GM19351 (cell line): ENCODE measurements around the gene DPF3.

ENCODE experiments used
- ATAC-seq: cut with Tn5 transposase; IDR thresholded peaks from one replicate; pipeline ENCODE4 v1.9.1; 2021; ENCODE audit warnings: mild to moderate bottlenecking, moderate library complexity; ENCODE audit not compliant: unreplicated experiment

The DPF3 gene

GRCh38 chr14:72652179-72652578, 241.7 kb downstream of the DPF3 start:
- ATAC-seq, result no peak

- no peak for ATAC-seq
Measured at GRCh38 chr14:72651714-72652113, 242.2 kb downstream of the DPF3 start.

GRCh38 chr14:72651081-72651480, 242.8 kb downstream of the DPF3 start:
- ATAC-seq, result no peak

DNA sequence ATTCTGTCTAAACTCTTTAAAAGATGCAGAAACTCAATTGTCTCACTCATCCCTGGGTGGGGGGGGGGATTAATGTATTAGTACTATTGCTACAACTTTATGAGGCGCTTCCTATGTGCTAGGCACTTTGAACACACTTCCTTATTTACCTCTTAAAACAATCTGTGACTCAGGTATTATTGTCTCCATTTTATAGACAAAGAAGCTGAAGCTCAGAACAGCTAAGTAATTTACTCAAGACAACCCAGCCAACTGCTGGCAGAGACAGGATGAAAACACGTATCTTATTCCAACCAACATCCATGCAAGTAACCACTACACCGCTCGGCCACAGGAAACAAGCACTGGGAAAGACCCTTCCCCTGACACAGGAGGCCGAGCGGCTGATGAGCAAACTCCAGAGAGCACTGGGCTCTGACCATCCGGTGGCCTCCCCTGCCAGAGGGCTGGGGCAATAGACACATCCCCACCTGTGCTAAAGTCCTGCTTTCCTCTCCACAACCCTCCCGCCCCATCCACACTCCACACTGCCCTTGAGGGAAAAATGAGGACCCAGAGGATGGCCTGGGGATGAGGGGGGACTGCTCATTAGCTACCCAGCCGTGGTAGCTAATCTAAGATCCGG, 244.2 kb downstream of the DPF3 start:
- no peak for ATAC-seq

GRCh38 chr14:72647782-72648181, 246.1 kb downstream of the DPF3 start:
- no peak for ATAC-seq

- ATAC-seq, result no peak
Measured at GRCh38 chr14:72646861-72647528, 246.9 kb downstream of the DPF3 start.

- ATAC-seq, result no peak
Measured at GRCh38 chr14:72645706-72646105, 248.2 kb downstream of the DPF3 start.

DNA sequence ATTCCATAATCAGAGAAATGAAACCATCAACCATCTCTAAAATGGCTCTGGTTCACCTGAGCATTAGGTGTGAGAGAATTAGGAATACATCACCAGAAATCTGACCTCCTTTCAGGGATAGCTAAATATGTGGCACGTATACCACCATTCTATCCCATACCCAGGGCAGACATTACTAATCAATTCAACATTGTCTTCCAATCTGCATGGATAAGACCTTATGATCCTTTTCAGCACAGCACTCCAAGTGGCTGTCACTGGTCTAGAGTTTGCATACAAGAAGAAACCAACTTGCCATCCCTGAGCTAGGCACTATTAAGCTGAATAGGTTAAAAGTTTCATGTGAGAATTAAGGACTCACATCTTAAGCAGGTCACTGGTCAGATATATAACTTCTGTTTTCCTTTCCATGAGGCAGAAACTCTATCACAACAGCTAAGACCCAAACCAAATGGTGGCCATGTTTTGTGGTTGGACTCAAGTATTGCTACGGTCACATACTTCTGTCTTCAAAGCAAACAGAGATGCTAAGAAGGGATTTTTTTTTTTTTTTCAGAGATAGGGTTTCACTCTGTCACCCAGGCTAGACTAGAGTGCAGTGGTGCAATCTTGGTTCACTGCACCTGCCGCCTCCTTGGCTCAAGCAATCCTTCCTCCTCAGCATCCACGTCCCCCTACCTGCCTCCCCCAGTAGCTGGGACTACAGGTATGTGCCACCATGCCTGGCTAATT, 249.0 kb downstream of the DPF3 start:
- ATAC-seq, result no peak

GRCh38 chr14:72644038-72644437, 249.9 kb downstream of the DPF3 start:
- ATAC-seq, result no peak

DNA sequence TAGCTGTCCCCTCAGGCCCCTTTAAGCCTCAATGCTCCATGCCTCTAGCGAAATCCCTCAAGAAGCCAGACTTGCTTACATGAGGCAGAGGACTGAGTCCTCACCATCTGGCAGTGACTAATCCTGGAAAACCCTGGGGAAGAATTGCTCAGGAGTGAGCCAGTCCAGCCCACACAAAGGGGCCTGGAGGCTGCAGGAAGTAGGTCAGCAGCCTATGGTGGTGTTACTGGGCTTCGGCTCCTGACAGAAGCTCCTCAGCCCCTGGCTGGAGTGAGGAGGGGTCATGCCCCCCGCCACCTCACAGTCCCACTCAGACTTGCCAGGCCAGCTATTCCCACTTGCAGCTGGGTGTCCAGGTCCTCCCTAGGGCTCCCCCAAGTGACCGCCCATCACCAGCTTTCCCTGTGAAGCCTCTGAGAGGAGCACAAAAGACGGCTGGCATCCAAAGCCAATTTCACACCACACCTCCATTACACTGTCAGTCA, 250.5 kb downstream of the DPF3 start:
- ATAC-seq, result no peak

DNA sequence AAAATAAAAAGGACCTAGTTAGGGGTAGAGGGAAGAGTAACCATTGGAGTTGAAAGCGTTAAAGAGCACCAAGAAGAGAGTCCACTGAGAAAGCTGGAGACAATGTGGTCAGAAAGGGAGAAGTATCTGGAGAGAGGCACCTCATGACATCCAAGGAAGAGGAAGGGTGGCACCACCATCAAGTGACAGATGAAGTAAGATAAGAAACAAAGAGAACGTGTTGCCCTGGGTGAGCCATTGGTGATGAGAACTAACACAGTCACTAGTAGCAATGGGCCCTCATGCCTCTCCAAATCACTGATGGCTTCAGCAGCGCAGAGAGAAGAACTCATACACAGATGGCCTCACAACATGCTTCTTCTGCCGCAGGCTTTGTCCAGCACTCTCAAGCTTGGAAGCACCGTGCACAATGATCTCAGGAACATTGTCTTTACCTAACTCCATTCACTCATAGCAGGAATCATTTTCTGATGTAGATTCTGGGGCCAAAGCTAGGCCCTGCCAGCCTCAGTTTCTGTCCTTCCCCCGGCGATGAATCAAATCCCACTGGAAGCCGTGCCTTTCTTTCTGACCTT, 252.9 kb downstream of the DPF3 start:
- no peak for ATAC-seq

- no peak for ATAC-seq
Measured at GRCh38 chr14:72638021-72638420, 255.9 kb downstream of the DPF3 start.

GRCh38 chr14:72636871-72637270, 257.0 kb downstream of the DPF3 start:
- ATAC-seq, result no peak

- ATAC-seq, result no peak
Measured at GRCh38 chr14:72636094-72636493, 257.8 kb downstream of the DPF3 start.

- no peak for ATAC-seq
Measured at GRCh38 chr14:72634691-72635616, 258.9 kb downstream of the DPF3 start.

DNA sequence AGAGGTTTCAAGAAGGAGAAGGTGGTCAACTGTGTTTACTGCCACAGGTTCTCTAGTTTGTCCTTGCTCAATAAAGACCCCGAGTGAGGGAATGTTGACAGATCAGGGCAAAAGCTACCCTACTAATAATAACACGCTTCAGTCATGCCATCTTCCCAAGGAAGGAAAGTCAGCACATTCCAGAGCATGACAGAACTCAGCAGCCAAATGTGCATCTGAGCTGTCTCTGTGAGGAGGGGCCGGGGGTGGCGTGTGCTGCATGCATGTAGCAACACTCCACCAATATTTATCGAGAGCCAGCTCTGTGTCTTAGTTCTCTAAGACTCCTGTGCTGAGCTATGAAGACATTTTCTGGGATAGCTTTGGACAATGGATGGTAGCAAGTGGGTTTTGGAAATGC, 260.4 kb downstream of the DPF3 start:
- no peak for ATAC-seq

- no peak for ATAC-seq
Measured at GRCh38 chr14:72632727-72633126, 261.2 kb downstream of the DPF3 start.

DNA sequence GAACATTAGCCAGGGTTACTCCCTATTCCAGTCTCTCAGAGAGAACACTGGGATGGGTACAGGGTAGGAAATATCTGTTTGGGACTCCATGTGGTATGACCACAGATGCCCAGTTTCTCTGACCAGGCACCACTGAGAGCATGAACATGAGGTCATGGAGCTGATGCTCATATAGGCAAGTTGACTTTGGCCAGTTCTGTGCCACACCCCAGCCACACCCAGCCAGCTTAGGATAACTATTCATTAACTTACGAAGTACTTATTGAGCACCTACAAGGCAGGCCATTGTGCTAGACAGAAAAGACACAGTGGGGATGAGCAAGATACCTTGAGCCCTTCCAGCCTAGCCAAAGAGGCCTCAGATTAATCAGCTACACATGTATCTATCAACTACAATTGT, 262.5 kb downstream of the DPF3 start:
- ATAC-seq, result no peak

DNA sequence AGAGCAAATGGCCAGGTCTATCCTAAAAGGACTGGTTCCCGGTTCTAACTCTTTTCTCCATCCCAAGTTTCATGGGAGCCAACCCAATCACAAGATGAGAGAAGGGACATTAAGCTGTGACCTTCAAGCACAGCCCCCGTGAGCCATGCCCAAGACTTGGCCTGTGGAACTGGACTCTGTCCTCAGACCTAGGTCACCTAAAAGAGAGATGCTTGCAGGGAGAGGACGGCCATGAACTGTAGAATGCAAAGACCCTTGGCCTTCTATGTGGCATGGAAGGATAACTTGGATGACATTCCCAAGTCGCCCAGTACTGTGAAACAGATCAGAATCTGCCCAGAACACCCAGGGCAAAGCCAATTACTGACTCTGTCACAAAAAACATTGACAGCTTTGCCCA, 263.5 kb downstream of the DPF3 start:
- no peak for ATAC-seq

- no peak for ATAC-seq
Measured at GRCh38 chr14:72629534-72629933, 264.4 kb downstream of the DPF3 start.

GRCh38 chr14:72625689-72626088, 268.2 kb downstream of the DPF3 start:
- ATAC-seq, result no peak
